ENCODE results near the gene IGF2R.

Gene IGF2R

GRCh38 chr6:160050022-160050421 lies 81.1 kb downstream of the IGF2R start:
- DNase-seq = no peak

GRCh38 chr6:160051390-160051789 lies 82.5 kb downstream of the IGF2R start:
- no peak for DNase-seq

- no peak for DNase-seq
Measured at GRCh38 chr6:160054271-160054670, 85.4 kb downstream of the IGF2R start.

GRCh38 chr6:160054913-160055312 lies 86.0 kb downstream of the IGF2R start:
- DNase-seq = no peak

GRCh38 chr6:160055378-160055777 lies 86.5 kb downstream of the IGF2R start:
- no peak for DNase-seq

- no peak for DNase-seq
Measured at GRCh38 chr6:160055813-160056212, 86.9 kb downstream of the IGF2R start.

GRCh38 chr6:160057080-160057479 lies 88.2 kb downstream of the IGF2R start:
- no peak for DNase-seq

- DNase-seq = no peak
Measured at GRCh38 chr6:160058603-160059215, 89.8 kb downstream of the IGF2R start.

- DNase-seq = no peak
Measured at GRCh38 chr6:160060221-160060620, 91.3 kb downstream of the IGF2R start.

- no peak for DNase-seq
Measured at GRCh38 chr6:160060920-160061447, 92.1 kb downstream of the IGF2R start.

- no peak for DNase-seq
Measured at GRCh38 chr6:160063771-160064413, 95.0 kb downstream of the IGF2R start.

GRCh38 chr6:160065200-160065599 lies 96.3 kb downstream of the IGF2R start:
- no peak for DNase-seq

GRCh38 chr6:160067564-160067963 lies 98.7 kb downstream of the IGF2R start:
- DNase-seq = no peak

GRCh38 chr6:160068346-160068745 lies 99.5 kb downstream of the IGF2R start:
- DNase-seq = no peak

- DNase-seq = no peak
Measured at GRCh38 chr6:160069050-160069454, 100.2 kb downstream of the IGF2R start.

- DNase-seq = no peak
Measured at GRCh38 chr6:160069459-160069858, 100.6 kb downstream of the IGF2R start.

- DNase-seq = no peak
Measured at GRCh38 chr6:160070427-160070826, 101.5 kb downstream of the IGF2R start.

GRCh38 chr6:160070831-160071230 lies 101.9 kb downstream of the IGF2R start:
- no peak for DNase-seq

- no peak for DNase-seq
Measured at GRCh38 chr6:160071805-160072690, 103.2 kb downstream of the IGF2R start.

GRCh38 chr6:160073272-160073671 lies 104.4 kb downstream of the IGF2R start:
- no peak for DNase-seq

- DNase-seq = no peak
Measured at GRCh38 chr6:160076009-160076408, 107.1 kb downstream of the IGF2R start.

GRCh38 chr6:160077024-160077423 lies 108.1 kb downstream of the IGF2R start:
- no peak for DNase-seq

GRCh38 chr6:160077526-160077925 lies 108.6 kb downstream of the IGF2R start:
- no peak for DNase-seq

Data from NCI-H1417 treated with DMSO at 0.1 percent for 48 hours (cell line).